ENCODE results near the gene WDR5. TPM values are rescaled to one million over a fixed set of nuclear protein-coding genes. Genes with fewer than 3 reads are reported as not detected.

The WDR5 gene
- total RNA-seq, 1 donor from 2014 or later: 47.9 TPM

DNA sequence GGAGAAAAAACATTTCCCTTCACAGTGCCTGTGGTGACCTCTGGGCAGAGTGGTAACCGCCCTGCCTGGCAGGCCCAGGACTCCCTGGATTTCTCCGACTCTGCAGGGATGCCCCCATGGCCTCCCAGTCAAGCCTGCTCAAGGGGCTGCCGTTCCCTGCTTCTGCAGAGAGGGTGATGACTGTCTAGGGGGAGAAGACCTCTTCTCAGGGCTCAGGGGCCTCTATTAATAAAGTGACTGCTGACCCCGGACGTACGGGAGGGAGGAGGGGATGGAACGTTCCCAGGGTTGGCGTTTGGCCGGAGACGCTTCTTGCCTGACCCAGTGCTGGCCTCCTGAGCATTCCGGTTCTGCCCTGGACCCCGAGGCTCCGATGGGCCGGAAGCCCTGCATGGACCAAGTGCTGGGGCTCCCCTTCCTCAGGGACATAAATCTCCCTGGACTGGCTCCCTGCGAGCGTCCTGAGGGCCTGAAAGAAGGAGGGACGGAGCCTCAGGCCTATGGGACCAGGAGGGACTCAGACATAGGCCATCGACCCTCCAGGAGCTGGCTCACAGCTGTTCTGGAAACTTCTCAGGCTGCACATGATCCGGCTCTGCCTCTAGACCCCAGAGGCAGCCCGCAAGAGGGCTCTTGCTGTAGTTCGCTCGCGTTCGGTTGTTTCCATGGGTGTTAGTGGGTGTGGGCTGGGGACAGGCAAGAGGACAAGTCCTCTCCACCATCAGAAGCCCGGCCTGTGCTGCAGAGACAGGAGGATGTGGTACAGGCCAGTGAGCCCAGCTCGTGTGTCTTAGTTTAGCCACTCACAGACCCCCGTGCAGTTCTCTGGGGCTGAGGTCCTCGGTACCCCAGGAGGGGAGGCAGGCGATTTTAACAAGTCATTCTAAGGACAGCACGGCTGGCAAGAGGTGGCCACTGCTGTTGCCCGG lies 36.6 kb downstream of the WDR5 start:
- intact Hi-C loops (cut with micrococcal nuclease): loop anchor here (5.0 kb wide), 1 partner anchor 155 kb away; the partner anchor contains the start of gene RXRA

DNA sequence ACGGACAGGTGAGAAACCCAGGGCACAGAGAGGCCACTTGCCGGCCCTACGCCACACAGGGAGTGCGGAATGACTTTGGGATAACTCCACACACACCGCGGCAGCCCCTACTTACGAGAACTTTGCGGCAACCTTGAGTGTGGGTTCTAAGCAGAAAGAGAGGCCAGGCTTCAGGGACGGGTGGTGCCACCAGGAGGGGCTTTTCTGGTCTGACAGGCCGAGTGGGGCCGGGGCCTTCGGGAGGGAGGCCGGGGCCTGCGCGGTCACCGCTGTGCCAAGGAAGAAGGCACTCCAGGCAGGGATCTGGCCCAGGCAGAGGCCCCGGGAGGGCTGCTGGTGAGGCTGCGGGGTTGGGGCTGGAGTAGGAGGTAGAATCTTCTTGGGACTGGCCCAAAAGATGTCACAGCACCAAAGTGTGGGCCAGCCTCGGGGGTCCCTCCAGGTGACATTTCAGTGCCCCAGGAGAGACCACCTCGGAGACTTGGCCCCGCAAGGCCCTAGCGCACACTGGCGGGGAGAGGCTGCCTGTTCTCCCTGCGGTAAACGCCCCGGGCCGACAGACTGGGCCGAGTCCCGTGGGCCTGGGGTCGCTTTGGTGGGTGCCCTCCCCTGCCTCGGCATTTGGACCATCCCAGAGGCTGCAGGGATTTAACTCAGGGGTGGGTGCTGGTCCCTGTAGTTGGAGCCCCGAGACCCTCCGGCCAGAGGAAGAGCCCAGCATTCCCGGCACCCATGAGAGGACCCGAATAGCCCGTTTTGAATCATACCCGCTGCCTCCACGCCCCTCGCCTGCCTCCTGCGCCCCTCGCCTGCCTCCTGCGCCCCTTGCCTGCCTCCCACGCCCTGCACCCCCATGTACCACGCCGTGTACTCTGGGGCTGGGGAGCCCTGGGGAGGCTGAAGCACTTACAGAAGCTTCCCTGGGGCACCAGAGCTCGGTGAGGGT lies 37.5 kb downstream of the WDR5 start:
- intact Hi-C loops (cut with micrococcal nuclease): loop anchor here (5.0 kb wide), 1 partner anchor 154 kb away; the partner anchor contains the start of gene RXRA

DNA sequence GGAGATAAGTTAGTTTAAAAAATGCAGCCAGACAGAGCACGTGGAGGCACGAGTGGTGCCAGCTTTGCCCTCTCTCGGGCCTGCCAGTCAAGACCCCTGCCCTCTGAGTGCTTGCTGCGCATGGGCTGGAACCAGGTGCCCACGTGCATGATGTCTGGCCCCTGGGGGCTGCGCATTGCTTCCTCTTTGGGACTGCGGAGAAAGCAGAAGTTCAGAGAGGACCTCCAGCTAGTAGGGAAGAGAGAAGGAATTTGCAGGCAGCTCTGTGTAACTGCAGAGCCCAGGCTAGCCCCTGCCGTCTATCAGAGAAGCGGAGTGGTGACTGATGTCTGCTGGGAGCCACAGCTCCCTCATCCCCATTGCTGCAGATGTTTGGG lies 38.2 kb downstream of the WDR5 start:
- intact Hi-C loops (cut with micrococcal nuclease): loop anchor here (5.0 kb wide), 1 partner anchor 153 kb away; the partner anchor contains the start of gene RXRA

DNA sequence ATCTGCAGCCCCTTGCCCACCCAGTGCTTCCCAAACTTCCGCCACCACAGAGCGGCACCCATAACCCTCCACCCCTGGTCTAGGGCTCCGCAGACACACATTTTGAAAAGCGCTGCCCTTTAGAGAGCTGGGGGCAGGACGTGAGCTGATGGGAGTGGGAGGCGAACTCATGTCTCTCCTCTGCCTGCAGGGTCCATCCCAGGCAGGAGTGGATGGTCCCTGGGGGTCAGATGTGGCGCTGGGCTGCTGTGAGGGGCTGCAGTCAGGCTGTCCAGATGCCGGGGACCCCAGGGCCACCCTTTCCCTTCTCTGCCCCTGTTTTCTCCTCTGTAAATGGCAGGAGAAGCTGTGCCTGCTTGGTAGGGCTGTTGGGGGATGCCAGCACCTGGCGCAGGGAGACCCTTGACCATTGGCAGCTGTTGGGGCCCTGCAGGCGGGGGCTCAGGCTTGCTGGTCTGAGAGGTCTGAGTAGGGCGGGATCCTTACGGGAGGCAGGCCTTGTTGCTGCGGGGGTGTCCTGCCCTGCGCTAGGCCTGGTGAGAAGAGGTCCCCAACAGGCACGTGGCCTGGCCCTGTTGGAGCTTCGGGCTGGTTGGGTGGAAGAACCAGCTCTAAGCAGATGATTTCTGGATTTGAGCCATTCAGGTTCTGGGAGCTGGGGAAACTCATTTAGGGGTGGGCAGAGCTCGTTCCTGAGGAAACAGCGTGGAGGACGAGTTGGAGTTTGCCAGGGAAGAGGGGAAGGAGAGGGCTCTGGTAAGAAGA lies 38.8 kb downstream of the WDR5 start:
- intact Hi-C loops (cut with micrococcal nuclease): loop anchor here (5.0 kb wide), 1 partner anchor 153 kb away; the partner anchor contains the start of gene RXRA

DNA sequence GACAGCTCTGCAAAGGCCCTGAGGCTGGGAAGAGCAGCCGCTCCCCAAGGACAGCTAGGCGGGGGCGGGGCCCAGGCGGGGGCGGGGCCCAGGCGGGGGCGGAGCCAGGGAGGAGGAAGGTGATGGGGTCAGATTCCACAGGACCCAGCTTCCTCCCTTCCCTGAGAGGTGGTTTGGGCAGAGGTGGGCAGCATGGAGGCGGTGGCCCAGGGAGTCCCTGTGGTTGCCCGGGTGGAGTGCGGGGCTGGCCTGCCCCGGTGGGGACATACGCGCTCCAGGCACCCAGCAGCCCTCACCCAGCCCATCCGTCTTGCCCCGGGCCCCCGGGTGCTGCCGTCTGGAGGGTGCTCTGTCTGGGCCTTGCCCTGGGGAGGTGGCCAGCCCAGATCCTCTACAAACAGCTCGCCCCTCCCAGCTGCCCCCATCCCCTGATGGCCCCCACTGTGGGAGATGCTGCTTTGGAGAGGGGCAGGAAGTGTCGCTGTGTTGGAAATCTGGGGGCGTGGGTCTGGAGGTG lies 39.5 kb downstream of the WDR5 start:
- intact Hi-C loops (cut with micrococcal nuclease): no loop called here

DNA sequence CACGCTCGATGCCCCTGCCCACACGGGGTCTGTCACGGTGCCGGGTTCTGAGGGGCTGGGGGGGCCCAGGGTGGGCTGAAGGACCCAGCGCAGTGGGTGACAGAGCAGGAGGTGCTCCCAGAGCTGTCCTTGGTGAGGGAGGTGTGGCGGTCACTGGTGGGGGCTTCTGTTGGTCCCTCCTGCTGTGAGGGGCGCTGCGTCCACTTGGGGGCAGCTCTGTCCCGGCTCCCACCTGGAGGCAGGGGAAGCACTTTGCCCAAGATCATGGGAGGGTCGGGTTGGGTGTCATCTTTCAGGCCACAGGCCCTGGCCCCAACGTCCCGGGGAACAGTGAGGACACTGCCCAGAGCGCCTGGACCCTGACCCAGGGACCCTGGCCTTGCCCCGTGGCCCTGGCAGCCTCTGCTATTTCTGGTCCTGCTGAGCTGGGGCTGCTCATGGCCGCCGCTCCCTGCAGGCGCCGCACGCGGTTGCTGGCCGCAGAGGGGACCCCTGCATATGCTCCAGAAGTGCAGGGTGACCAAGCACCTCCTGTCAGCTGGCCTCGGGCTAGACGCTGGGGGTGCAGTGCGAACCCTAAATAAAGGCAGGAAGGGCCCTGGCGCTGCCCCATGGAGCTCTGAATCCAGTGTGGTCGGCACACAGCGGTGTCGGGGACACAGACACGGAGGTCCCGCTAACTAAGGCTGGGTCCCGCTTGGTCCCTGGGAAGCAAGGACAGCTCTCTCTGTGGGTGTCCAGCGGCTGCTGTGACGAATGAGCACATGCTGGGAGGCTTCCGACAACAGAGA lies 40.1 kb downstream of the WDR5 start:
- intact Hi-C loops (cut with micrococcal nuclease): no loop called here

DNA sequence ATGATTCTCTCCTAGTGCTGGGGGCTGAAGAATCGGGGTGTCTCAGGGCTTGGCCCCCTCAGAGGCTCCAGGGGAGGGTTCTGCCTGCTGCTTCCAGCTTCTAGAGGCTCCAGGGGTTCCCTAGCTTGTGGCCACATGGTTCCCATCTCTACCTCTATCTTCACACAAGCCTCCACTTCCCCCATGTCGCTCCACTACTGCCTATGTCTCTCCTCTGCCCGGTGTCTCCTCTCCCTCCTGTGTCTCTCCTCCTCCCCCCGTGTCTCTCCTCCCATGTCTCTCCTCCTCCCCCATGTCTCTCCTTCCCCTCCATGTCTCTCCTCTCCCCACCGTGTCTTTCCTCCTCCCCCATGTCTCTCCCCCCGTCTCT lies 40.7 kb downstream of the WDR5 start:
- intact Hi-C loops (cut with micrococcal nuclease): no loop called here

DNA sequence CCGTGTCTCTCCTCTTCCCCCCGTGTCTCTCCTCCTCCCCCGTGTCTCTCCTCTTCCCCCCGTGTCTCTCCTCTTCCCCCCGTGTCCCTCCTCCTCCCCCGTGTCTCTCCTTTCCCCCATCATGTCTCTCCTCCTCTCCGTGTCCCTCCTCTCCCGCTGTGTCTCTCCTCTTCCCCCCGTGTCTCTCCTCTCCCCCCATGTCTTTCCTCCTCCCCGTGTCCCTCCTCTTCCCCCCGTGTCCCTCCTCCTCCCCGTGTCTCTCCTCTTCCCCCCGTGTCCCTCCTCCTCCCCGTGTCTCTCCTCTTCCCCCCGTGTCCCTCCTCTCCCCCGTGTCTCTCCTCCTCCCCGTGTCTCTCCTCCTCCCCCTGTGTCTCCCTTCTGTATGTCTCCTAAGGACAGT lies 41.3 kb downstream of the WDR5 start:
- intact Hi-C loops (cut with micrococcal nuclease): no loop called here

DNA sequence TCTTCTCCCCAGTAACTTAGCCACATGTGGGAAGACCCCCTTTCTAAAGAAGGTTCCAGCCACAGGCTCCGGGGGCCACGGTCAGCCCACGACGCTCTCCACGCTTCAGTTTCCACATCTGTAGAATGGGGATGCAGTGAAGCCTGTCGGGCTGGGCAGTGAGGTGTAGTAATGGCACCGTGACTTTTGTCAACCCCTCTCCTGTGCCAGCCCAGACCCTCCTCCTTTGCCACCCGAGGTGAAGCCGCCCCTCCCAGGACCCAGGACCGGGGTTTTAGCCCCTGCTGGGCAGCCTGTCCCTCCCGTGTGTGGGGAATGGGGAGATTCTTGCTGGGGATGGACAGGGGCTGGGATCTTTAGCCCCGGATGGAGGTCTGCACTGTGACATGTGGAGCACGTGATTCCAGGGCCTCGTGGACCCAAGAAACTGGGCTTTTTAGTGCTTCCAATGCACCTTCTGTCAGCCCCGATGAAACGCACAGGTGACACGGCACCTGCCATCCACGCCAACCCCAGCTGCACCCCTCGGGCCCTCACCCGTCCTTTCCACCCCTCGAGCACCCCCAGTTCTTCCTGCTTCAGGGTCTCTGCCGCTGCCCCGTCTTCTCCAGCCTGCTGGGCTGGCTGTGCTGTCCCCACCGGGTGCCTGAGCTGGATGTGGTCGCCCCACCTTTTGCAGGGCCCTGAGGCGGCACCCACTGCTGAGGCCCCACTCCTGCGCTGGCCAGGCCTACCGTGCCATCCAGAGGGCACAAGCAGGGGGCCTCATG lies 41.9 kb downstream of the WDR5 start:
- intact Hi-C loops (cut with micrococcal nuclease): no loop called here

DNA sequence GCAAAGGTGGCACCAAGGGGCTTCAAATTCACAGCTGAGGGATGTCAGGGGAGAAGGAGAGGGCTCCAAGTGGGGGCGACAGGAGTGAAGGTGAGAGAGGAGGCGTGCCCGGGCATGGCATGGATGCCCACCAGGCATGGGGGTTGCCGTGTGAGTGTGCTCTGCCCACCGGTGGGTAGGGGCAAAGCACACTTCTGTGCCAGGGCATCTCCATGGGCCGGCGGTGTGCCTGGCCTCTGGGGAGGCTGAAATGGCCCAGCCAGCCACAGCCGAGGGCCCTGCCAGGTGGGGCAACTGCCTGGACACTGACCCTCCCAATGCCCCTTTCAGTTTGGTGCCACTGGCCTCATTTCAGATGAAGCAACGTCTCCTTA lies 42.5 kb downstream of the WDR5 start:
- intact Hi-C loops (cut with micrococcal nuclease): no loop called here

DNA sequence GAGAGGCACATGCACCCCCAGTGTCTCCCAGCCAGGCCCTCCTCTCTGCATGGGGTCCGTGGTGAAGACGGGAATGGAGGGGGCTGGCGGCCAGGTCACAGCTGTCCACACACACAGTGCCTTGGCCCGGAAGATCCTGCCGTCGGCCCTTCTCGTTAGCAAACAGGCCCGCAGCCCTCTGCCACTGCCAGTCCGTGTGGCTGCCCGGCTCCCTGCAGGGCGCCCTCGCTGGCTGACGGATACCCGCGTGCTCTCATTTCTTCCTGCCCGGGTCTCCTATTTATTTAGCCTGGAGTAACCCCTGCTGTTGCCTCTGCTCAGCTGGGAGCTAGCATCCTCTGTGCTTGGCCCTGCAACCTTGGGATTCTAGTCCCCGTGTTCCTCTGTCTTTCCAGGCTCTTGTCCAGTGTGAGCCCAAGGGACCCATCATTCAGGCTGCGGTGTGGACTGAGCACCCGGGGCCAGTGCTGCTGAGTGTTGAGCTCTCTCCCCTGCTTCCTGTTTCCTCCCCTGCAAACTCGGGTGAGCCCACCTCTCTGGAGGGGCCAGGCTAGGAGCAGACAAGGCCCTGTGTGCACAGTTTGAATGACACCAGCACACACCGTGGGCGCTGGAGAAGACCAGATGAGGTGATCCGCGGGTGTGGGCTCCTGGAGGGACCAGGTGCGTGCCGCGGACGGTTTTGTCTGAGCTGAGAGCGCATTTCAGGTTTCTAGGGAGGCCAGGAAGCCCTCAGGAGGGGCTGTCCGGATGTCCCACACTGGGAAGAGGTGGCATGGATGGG lies 43.1 kb downstream of the WDR5 start:
- intact Hi-C loops (cut with micrococcal nuclease): no loop called here

DNA sequence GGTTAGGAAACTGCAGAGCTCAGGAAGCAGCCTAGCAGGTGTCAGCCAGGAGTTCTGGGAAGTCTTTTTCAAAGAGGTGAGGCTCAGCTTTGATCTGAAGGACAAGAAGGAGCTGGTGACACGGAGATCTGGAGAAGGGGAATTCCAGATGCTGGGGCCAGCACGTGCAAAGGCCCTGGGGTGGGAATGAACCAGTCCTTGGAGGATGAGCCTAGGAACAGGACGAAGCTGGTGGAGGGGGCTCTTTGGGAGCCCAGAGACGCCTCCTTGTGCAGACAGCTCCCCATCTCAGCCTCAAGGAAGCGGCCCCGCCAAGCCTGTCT lies 43.7 kb downstream of the WDR5 start:
- intact Hi-C loops (cut with micrococcal nuclease): no loop called here

DNA sequence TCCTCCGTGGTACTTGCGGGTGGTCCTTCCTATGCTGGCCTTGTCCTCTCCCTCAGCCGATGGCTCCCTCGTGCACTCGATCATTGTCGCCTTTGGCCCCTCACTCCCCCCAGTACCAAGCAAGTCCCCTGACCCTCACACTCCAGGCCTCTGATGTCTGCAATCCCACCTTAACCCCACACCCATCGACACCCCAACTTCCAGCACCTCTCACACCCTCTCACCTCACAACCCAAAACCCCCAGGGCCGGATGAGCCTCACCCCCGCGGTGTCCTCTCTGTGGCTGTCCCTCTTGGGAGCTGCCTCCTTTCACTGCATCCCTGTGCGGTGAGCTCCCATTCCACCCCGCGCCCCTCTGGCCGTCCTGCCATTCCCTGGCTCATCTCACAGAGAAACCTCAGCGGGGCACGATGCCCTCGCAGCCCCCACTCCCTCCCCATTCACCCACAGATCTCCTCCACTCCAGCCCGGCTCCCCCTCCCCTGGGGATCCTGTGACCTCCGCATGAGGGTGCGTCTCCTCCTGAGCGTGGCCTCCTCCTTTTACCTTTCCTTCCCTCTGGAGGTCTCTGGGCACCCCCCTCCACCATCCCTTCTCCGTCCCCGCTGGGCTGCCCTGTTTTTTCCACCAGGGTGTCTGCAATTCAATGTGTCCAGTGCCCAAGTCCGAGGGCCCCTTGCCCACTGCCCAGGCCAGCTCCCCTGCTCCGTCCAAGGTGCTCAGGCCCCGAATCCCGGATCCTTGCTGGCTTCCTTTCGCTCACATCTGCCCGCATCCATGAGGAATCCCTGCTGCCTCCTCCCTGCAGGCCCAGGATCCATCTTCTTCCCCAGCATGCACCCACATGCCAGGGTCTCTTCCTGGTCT lies 44.3 kb downstream of the WDR5 start:
- intact Hi-C loops (cut with micrococcal nuclease): no loop called here

DNA sequence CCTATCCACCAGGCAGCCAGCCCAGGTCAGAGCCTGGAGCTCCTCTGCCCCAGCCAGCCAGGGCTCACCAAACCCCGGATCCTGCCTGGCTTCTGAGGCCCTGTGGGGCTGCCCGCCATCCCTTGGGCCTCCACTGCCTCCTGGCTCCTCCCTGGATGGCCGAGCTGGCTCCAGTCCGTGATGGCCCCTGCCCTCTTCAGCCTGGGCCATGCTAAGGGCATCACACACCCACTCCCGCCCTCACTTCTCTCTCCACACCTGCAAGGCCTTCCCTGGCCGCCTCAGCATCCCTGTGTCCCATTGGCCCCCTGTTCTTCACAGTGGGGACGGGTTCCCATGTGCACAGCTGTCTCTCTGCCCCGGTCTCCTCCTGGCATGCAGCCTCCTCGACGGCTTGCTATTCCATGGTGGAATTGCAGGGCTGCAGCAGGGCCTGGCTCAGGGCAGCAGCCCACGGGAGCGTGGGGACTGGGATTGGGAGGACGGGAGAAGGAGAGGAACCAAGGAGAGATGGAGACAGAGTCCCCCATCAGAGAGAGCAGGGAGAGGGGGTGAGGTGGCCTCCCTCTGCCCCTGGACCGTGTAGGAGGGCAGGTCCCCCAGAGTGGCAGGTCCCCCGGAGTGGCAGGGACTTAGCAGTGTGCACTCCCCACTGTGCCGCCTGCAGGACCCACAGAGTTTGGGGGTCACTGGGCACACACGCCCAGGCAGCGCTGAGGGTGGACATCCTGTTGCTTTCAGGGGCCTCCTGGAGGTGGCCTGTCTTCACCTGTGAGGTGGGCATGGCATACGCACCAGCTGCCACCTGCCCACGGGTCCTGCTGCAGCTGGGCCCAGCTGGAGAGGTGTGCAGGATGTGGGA lies 45.1 kb downstream of the WDR5 start:
- intact Hi-C loops (cut with micrococcal nuclease): no loop called here

DNA sequence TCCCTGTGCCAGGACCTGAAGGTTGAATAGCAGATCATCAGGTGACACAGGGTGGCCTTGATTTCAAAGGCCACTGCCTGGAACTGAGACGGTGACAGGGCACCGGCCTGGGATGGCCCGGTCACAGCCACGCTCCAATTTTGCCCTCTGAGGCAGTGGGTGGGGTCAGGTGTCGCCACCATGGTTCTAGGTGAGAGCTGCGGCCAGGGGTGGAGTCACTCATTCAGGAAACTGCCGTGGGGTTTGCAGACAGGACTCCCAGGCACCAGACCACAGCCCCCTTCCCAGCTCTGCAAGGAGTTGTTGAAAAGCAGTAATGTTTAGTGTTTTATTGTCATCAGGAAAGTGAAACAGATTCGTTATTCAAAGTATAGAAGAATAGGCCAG lies 45.8 kb downstream of the WDR5 start:
- intact Hi-C loops (cut with micrococcal nuclease): no loop called here

DNA sequence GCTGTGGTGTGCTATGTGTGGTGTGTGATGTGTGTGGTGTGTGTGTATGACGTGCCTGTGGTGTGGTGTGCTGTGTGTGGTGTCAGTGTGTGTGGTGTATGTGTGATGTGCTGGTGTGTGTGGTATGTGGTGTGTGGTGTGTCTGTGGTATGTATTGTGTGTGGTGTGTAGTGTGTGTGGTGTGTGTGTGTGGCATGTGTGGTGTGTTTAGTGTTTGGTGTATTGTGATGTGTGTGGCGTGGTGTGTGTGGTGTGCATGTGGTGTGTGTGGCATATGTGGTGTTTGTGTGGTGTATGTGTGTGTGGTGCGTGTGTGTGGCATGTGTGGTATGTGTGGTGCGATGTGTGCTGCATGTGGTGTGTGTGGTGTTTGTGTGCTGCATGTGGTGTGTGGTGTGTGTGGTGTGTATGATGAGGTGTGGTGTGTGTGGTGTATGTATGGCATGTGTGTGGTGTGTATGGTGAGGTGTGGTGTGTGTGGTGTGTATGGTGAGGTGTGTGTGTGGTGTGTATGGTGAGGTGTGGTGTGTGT lies 46.7 kb downstream of the WDR5 start:
- intact Hi-C loops (cut with micrococcal nuclease): no loop called here
